ENCODE results near the gene MRPS12.

Gene MRPS12

DNA sequence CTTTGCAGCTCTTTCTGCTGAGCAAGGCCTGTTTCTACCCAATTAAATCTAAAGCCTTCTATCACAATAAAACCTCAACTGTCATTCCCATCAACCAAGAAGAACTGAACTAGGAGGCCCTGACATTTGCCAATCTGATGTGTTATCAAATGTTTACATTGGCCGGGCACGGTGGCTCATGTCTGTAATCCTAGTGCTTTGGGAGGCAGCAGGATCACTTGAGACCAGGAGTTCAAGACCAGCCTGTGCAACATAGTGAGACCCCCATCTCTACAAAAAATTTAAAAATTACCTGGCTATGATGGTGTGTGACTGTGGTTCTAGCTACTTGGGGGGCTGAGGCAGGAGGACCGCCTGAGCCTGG lies 47.6 kb downstream of the MRPS12 start:
- DNase-seq, result no peak

DNA sequence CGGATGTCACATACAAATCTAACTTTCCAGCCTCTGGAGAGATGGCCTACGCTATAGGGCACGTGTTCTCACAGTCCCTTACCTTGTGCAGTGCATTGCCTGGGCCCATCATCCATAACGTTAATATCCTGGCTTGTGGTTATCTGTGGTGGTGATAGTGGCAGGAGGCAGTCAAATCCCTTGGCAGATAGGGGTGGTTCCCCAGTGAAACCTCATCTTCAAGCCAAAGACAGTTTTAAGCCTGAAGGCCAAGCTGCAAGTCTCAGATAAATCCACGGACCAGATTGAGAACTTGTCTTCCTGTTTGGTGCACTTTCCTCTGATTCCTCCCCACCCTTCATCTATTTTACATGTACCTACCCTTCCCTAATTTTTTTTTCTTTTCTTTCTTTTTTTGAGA lies 49.1 kb downstream of the MRPS12 start:
- DNase-seq, result no peak

DNA sequence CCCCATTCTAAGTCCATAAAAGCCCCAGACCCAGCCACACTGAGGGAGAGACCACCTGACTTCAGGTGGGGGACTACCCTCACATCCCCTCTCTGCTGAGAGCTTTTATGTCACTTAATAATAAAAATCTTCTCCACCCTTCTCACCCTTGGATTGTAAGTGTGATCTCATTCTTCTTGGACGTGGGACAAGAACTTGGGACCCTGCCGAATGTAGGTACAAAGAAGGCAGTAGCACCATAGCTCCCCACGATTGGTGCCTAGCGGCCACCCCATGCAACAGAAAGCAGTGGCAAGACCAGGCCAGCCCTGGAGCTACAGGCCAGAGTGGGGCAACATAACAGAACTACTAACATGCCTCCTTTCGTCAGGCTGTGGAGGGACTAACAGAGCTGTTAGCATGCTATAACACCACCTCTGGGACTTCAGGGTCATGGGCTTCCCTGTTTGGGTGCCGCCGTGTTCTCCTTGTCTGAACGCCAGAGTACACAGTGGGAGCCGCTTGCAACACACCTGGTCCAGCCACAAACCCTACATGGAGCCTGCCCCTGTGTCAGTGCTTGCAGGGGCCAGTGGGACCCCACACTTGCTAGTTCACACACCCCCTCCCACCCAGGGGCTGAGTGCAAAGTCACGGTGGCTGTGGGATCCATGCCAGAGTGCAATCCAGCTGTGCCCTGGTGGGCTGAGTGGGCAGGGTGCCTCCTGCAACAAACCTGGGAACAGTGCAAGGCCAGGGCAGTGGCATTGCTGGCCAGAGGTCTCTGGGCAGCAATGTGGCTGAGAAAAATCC lies 50.0 kb downstream of the MRPS12 start:
- DNase-seq, result no peak

Data from COR-L47 (cell line).